Naive B cell (primary cell): ENCODE results near the gene STRIP2. TPM values are rescaled to one million over a fixed set of nuclear protein-coding genes. Genes with fewer than 3 reads are reported as not detected.
"Not testable (repeated sequence)": the region's sequence is repeated elsewhere in the genome, so short reads cannot be mapped to it uniquely, and the experiment has no call there.

Source experiments
- ATAC-seq, 2 donors: fragments of 150-1000 bp; cut with Tn5 transposase; 2 replicates each; pipeline ENCODE4 v1.10.0; 2021; ENCODE audit warnings: low read depth in 2 of 2, mild to moderate bottlenecking in 2 of 2, moderate library complexity in 2 of 2
- DNase-seq: peaks from one replicate; pipeline ENCODE4 v3.0.0; 2022
- H3K27ac Mint-ChIP-seq, 6 donors: one replicate each; pipeline ENCODE4 v1.8.0; 2020 to 2022; ENCODE audit warnings: mild to moderate bottlenecking in 6 of 6, mixed read lengths in 6 of 6, moderate library complexity in 5 of 6, inconsistent platforms in 2 of 6
- H3K27me3 Mint-ChIP-seq, 3 donors: one replicate each; pipeline ENCODE4 v1.8.0; 2021 to 2022; ENCODE audit warnings: mixed read lengths in 3 of 3, mild to moderate bottlenecking in 1 of 3
- H3K36me3 Mint-ChIP-seq, 2 donors: one replicate each; pipeline ENCODE4 v1.8.0; 2020 to 2022; ENCODE audit warnings: mixed read lengths in 2 of 2, inconsistent platforms in 1 of 2, mild to moderate bottlenecking in 1 of 2
- H3K4me1 Mint-ChIP-seq, 3 donors: one replicate each; pipeline ENCODE4 v1.8.0; 2020 to 2022; ENCODE audit warnings: mixed read lengths in 3 of 3, inconsistent platforms in 1 of 3, mild to moderate bottlenecking in 1 of 3, moderate library complexity in 1 of 3
- H3K4me3 Mint-ChIP-seq, 8 donors: one replicate each; pipeline ENCODE4 v1.8.0; 2020 to 2022; ENCODE audit warnings: mild to moderate bottlenecking in 8 of 8, mixed read lengths in 8 of 8, moderate library complexity in 8 of 8, inconsistent platforms in 2 of 8
- H3K9me3 Mint-ChIP-seq, 7 donors: one replicate each; pipeline ENCODE4 v1.8.0; 2020 to 2022; ENCODE audit warnings: mixed read lengths in 7 of 7, mild to moderate bottlenecking in 5 of 7, inconsistent platforms in 2 of 7, moderate library complexity in 1 of 7
- polyA plus RNA-seq, 6 donors: library from polyadenylated mRNA; unstranded; fragments of 300-500 nt; fragmentation: Illumina TruSeq; gene quantifications; one replicate each; pipeline ENCODE4 v1.2.3, GENCODE V29; 2021; ENCODE audit warnings: low read depth in 6 of 6

Gene STRIP2
- polyA plus RNA-seq, 6 donors from 2014 or later: not detected

GRCh38 chr7:129434675-129435318 is 565 bp downstream of the STRIP2 start:
- peak overlapping the region; percentile 81 to 97 (median 96) for H3K4me3 Mint-ChIP-seq
- H3K36me3 Mint-ChIP-seq: no peaks in the 10 kb centered on the region
- H3K27me3 Mint-ChIP-seq: peaks cover 20 to 34% (median 34%) of the 10 kb centered on the region in 3 donors
- H3K4me1 Mint-ChIP-seq: peaks cover 19 to 22% (median 21%) of the 10 kb centered on the region in 3 donors
- H3K9me3 Mint-ChIP-seq: no peaks in the 10 kb centered on the region
- DNase-seq (no peak), ATAC-seq (no peak)
- H3K27ac Mint-ChIP-seq: peak overlapping the region in 2 of 6 donors; percentile 24 to 53

- DNase-seq (no peak), ATAC-seq (no peak)
- Mint-ChIP-seq H3K4me3 (peak overlapping the region; percentile 81 to 97 (median 96)), H3K36me3 (no peaks in the 10 kb centered on the region), H3K27me3 (peaks cover 20 to 34% (median 34%) of the 10 kb centered on the region in 3 donors), H3K4me1 (peaks cover 19 to 22% (median 21%) of the 10 kb centered on the region in 3 donors), H3K27ac (peak overlapping the region in 3 of 6 donors; percentile 18 to 53 (median 24)), H3K9me3 (no peaks in the 10 kb centered on the region)
These were observed 1.2 kb downstream of the STRIP2 start for GRCh38 chr7:129435414-129435829.

GRCh38 chr7:129436335-129436923 is 2.2 kb downstream of the STRIP2 start:
- DNase-seq: no peak
- H3K27ac Mint-ChIP-seq: no peak overlapping the region
- peak overlapping the region in 1 of 8 donors; percentile 58 for H3K4me3 Mint-ChIP-seq

GRCh38 chr7:129437190-129437589 is 3.0 kb downstream of the STRIP2 start:
- Mint-ChIP-seq H3K27ac (no peak overlapping the region), H3K4me1 (peaks cover 19 to 22% (median 21%) of the 10 kb centered on the region in 3 donors), H3K4me3 (no peak overlapping the region), H3K9me3 (no peaks in the 10 kb centered on the region), H3K36me3 (no peaks in the 10 kb centered on the region), H3K27me3 (peaks cover 20 to 34% (median 34%) of the 10 kb centered on the region in 3 donors)
- DNase-seq (no peak), ATAC-seq (no peak)

More at GRCh38 chr7:129436335-129436923, 2.2 kb downstream of the STRIP2 start:
- Mint-ChIP-seq H3K9me3 (no peaks in the 10 kb centered on the region), H3K36me3 (no peaks in the 10 kb centered on the region), H3K27me3 (peaks cover 20 to 34% (median 34%) of the 10 kb centered on the region in 3 donors), H3K4me1 (peaks cover 19 to 22% (median 21%) of the 10 kb centered on the region in 3 donors)
- ATAC-seq: no peak

- Mint-ChIP-seq H3K36me3 (no peaks in the 10 kb centered on the region), H3K4me3 (no peak overlapping the region), H3K9me3 (no peaks in the 10 kb centered on the region), H3K4me1 (peaks cover 12 to 15% (median 13%) of the 10 kb centered on the region in 3 donors), H3K27ac (no peak overlapping the region), H3K27me3 (peaks cover 14 to 24% (median 23%) of the 10 kb centered on the region in 3 donors)
- ATAC-seq (no peak), DNase-seq (no peak)
These were observed 4.1 kb downstream of the STRIP2 start for GRCh38 chr7:129438281-129438838.

- no peak overlapping the region for H3K4me3 Mint-ChIP-seq
- DNase-seq: no peak
- H3K4me1 Mint-ChIP-seq: peaks cover 7 to 8% (median 7%) of the 10 kb centered on the region in 3 donors
These were observed 4.8 kb downstream of the STRIP2 start for GRCh38 chr7:129438839-129439651.

GRCh38 chr7:129439963-129440625 is 5.9 kb downstream of the STRIP2 start:
- peaks cover 2 to 5% (median 3%) of the 10 kb centered on the region in 3 donors for H3K4me1 Mint-ChIP-seq
- no peaks in the 10 kb centered on the region for H3K9me3 Mint-ChIP-seq
- no peaks in the 10 kb centered on the region for H3K36me3 Mint-ChIP-seq
- no peak overlapping the region for H3K4me3 Mint-ChIP-seq
- ATAC-seq (no peak), DNase-seq (no peak)
- H3K27me3 Mint-ChIP-seq: peaks cover 13 to 19% (median 15%) of the 10 kb centered on the region in 3 donors
- H3K27ac Mint-ChIP-seq: peak overlapping the region in 1 of 6 donors; percentile 4

More at GRCh38 chr7:129438839-129439651, 4.8 kb downstream of the STRIP2 start:
- no peak for ATAC-seq
- Mint-ChIP-seq H3K9me3 (no peaks in the 10 kb centered on the region), H3K36me3 (no peaks in the 10 kb centered on the region), H3K27ac (no peak overlapping the region), H3K27me3 (peaks cover 14 to 23% (median 20%) of the 10 kb centered on the region in 3 donors)

GRCh38 chr7:129443612-129444011 is 9.4 kb downstream of the STRIP2 start:
- Mint-ChIP-seq H3K27me3 (no peaks in the 10 kb centered on the region), H3K27ac (no peak overlapping the region), H3K4me3 (no peak overlapping the region), H3K9me3 (peaks cover 0 to 4% (median 2%) of the 10 kb centered on the region in 7 donors), H3K4me1 (no peaks in the 10 kb centered on the region), H3K36me3 (peaks cover 0 to under 1% of the 10 kb centered on the region in 2 donors)
- ATAC-seq (no peak), DNase-seq (no peak)

GRCh38 chr7:129444776-129445175 is 10.5 kb downstream of the STRIP2 start:
- not testable (repeated sequence) for DNase-seq, ATAC-seq, H3K4me1 Mint-ChIP-seq, H3K4me3 Mint-ChIP-seq, H3K27me3 Mint-ChIP-seq, H3K36me3 Mint-ChIP-seq, H3K27ac Mint-ChIP-seq
- peaks cover 0 to 11% (median 7%) of the 10 kb centered on the region in 7 donors for H3K9me3 Mint-ChIP-seq

GRCh38 chr7:129446925-129447324 is 12.7 kb downstream of the STRIP2 start:
- H3K27ac Mint-ChIP-seq, H3K4me3 Mint-ChIP-seq, H3K36me3 Mint-ChIP-seq, ATAC-seq, H3K27me3 Mint-ChIP-seq, DNase-seq, H3K4me1 Mint-ChIP-seq: not testable (repeated sequence)
- peaks cover 0 to 11% (median 7%) of the 10 kb centered on the region in 7 donors for H3K9me3 Mint-ChIP-seq

GRCh38 chr7:129447445-129447844 is 13.2 kb downstream of the STRIP2 start:
- peaks cover 0 to 11% (median 7%) of the 10 kb centered on the region in 7 donors for H3K9me3 Mint-ChIP-seq
- H3K4me3 Mint-ChIP-seq, H3K27me3 Mint-ChIP-seq, H3K4me1 Mint-ChIP-seq, DNase-seq, ATAC-seq, H3K36me3 Mint-ChIP-seq, H3K27ac Mint-ChIP-seq: not testable (repeated sequence)

GRCh38 chr7:129448608-129449007 is 14.4 kb downstream of the STRIP2 start:
- not testable (repeated sequence) for DNase-seq, H3K4me1 Mint-ChIP-seq, H3K27ac Mint-ChIP-seq, H3K36me3 Mint-ChIP-seq, ATAC-seq, H3K27me3 Mint-ChIP-seq, H3K4me3 Mint-ChIP-seq
- H3K9me3 Mint-ChIP-seq: peaks cover 0 to 11% (median 7%) of the 10 kb centered on the region in 7 donors

- no peaks in the 10 kb centered on the region for H3K4me1 Mint-ChIP-seq
- DNase-seq: no peak
- no peak overlapping the region for H3K4me3 Mint-ChIP-seq
- no peak overlapping the region for H3K27ac Mint-ChIP-seq
- peaks cover 0 to 11% (median 7%) of the 10 kb centered on the region in 7 donors for H3K9me3 Mint-ChIP-seq
- no peak for ATAC-seq
- H3K27me3 Mint-ChIP-seq: no peaks in the 10 kb centered on the region
- H3K36me3 Mint-ChIP-seq: peaks cover 0 to 9% of the 10 kb centered on the region in 2 donors
These were observed 16.1 kb downstream of the STRIP2 start for GRCh38 chr7:129450295-129450694.
